ENCODE measurements around the gene EFNB2. TPM values are rescaled to one million over a fixed set of nuclear protein-coding genes. Genes with fewer than 3 reads are reported as not detected.

EFNB2 gene
- polyA plus RNA-seq, 1 experiment: 2.6 TPM

DNA sequence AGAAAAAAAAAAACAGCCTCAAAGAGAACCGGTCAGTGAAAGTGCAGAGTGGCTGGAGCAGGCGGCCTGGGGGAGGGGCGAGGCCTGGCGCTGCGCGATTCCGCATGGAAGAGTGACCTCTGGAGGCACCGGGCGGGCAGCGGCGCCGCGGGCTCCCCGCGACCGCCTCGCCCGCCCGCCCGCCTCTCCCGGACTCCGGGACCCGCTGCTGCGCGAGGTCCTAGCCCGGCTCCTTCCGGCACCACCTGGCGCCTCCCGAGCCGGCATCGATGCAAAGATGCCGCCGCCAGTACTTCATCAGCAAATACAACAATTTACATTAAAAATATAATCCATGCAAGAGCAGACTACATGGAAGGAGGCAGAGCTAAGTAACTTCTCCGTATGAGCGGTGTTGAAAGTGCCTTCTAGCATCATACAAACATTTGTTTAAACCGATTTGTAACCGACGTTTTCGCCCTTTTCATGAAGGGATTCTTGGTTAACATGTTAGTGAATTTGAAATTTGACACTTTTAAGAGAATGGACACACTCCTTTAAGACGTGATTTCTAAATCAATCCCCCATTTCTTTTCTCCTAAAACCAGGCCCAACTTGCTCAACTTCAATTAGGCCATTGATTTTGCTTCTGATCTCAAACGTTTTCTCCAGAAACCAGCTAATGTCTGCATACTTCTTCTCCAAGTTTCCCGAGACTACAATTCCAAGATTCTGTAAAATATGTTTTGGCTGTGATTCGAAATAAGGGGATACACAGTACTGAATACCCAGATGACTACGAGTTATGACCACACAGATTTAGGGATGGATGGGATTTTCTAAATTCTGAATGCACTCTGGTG, 2.1 kb downstream of the EFNB2 start:
- TF ChIP-seq, protein P1, sequence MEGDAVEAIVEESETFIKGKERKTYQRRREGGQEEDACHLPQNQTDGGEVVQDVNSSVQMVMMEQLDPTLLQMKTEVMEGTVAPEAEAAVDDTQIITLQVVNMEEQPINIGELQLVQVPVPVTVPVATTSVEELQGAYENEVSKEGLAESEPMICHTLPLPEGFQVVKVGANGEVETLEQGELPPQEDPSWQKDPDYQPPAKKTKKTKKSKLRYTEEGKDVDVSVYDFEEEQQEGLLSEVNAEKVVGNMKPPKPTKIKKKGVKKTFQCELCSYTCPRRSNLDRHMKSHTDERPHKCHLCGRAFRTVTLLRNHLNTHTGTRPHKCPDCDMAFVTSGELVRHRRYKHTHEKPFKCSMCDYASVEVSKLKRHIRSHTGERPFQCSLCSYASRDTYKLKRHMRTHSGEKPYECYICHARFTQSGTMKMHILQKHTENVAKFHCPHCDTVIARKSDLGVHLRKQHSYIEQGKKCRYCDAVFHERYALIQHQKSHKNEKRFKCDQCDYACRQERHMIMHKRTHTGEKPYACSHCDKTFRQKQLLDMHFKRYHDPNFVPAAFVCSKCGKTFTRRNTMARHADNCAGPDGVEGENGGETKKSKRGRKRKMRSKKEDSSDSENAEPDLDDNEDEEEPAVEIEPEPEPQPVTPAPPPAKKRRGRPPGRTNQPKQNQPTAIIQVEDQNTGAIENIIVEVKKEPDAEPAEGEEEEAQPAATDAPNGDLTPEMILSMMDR (IDR thresholded peaks at IDR 0.05; ENCODE audit: low read depth, low read length): peak; percentile 51
- peak; percentile 59 for DNase-seq (ENCODE audit: low read depth, low spot score)
- POLR2A ChIA-PET: interaction anchor here (0.6 kb wide), 1 partner anchor 1774 kb away, joined by 3 read pairs; no protein-coding TSS in a partner anchor
- CTCF ChIA-PET: interaction anchor here (0.6 to 4.5 kb wide), 15 partner anchors 9 to 1972 kb away, joined by 3 to 29 read pairs (median 4); no protein-coding TSS in a partner anchor
- Histone ChIP-seq H3K27me3 (ENCODE audit: control insufficient read depth, insufficient read depth, low read length) (no peaks in the 10 kb centered on the region), H3K9me3 (ENCODE audit: control insufficient read depth, insufficient read depth, low read length) (no peaks in the 10 kb centered on the region; the same call in 1 of the 2 replicates), H3K4me3 (ENCODE audit: low read depth, low read length) (peak overlapping the region; percentile 63), H3K27ac (ENCODE audit: low read depth, low read length) (peak overlapping the region; percentile 77)

DNA sequence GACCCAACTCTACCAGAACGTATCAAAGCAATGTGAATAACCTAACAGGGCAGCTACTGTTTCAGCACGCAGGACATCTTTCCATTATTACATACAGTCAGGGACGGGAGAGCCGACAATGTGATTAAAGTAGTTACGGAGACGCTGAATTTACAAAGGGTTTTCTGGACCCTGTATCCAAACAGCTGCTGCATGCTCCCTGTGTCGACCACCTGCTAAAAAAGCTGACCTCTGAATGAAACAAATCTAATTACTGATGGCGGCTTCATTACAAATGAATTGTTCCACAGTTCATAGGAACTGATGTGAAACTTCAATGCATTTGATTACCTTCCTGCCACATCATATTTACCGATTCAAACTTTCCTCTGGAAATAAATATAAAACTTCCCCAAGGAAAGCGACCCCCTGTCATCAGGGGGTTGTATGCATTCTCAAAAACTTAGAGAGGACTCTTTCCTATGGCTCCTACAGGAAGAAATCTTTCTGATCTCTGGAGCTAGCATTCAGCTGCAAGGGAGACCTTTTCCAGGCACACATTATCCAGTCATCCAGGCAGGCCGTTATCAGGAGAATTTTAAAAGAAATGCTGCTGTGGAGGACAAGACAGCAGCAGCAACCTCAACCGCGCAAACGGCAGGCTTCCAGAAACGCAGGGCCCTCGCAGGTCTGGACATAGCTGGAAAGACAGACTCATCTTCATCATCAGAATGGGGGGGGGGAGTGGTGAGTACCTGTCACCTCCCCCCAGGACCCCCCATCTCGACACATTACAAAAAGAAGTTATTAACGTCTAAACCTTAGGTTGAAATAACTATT, 3.1 kb downstream of the EFNB2 start:
- DNase-seq (ENCODE audit: low read depth, low spot score): no peak
- CTCF ChIA-PET: interaction anchor here (0.6 to 4.5 kb wide), 12 partner anchors 11 to 1961 kb away, joined by 3 to 29 read pairs (median 4); no protein-coding TSS in a partner anchor
- H3K27me3 ChIP-seq (ENCODE audit: control insufficient read depth, insufficient read depth, low read length): no peaks in the 10 kb centered on the region
- peak overlapping the region; percentile 43 for H3K27ac ChIP-seq (ENCODE audit: low read depth, low read length)
- H3K9me3 ChIP-seq (ENCODE audit: control insufficient read depth, insufficient read depth, low read length): no peaks in the 10 kb centered on the region; the same call in 1 of the 2 replicates
- TF ChIP-seq, protein P1 (IDR thresholded peaks at IDR 0.05; ENCODE audit: low read depth, low read length): no peak
- peak overlapping the region; percentile 49 for H3K4me3 ChIP-seq (ENCODE audit: low read depth, low read length)
- POLR2A ChIA-PET: interaction anchor here (0.6 kb wide), 2 partner anchors 1189 to 1773 kb away, joined by 3 read pairs; no protein-coding TSS in a partner anchor

DNA sequence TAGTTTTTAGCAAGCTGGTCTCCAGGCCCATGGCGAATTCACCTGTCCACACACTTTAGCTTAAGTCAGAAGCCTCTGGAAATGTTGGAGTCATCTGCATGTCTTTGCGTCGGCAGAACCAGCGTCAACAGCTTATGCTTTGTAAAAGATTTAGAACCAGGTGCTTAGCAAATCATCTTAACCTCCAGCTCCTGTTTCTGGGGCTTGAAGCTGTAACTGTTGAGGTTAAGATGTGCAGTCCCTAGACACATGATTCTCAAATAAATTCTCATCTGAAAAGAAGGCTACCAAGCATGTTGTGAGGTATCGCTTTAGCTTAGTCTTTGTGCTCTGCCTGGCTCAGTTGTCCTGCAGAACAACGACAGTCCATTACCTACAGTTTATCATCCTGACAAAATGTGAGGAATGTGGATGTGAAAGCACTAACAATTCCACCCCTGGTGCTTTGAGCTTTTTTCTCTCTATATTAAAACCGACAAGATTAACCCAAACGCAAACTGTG, 4.4 kb downstream of the EFNB2 start:
- Histone ChIP-seq H3K27ac (ENCODE audit: low read depth, low read length) (no peak overlapping the region), H3K27me3 (ENCODE audit: control insufficient read depth, insufficient read depth, low read length) (no peaks in the 10 kb centered on the region), H3K9me3 (ENCODE audit: control insufficient read depth, insufficient read depth, low read length) (no peaks in the 10 kb centered on the region; the same call in 1 of the 2 replicates), H3K4me3 (ENCODE audit: low read depth, low read length) (no peak overlapping the region)
- POLR2A ChIA-PET: no interaction called here
- DNase-seq (ENCODE audit: low read depth, low spot score): no peak
- TF ChIP-seq, protein P1 (IDR thresholded peaks at IDR 0.05; ENCODE audit: low read depth, low read length): no peak
- CTCF ChIA-PET: interaction anchor here (0.6 to 4.5 kb wide), 4 partner anchors 479 to 1959 kb away, joined by 3 to 29 read pairs (median 14); no protein-coding TSS in a partner anchor

DNA sequence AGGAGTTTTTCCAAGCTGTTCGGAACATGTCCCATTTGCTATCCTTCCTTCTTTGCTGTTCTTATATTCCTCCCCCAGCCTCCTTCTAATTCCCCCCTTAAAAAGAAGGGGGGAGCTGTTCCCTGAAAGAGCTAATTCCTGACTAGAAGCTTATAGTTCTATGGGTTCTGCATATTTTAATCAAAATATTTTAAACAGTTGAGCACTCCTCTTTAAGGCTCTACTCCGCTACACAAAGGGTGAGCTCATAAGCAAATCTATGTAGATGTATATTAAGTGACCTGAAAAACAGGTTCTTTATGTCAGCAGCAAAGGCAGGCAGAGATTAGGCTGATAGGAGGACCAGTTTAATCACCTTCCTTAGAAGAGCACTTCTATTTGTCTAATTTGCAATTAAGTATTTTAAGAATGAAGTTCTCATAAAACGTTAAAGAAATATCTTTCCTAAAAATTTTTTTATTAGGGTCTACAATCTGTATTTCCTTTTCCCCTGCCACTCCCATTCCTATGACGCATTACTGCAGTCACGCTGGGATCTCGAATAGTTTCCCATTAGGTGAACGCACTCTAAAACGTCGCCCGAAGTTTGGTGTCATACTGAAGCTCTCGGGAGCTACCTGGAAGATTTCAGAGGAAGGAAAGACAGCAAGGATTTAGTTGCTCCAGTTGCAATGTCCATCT, 5.2 kb downstream of the EFNB2 start:
- H3K4me3 ChIP-seq (ENCODE audit: low read depth, low read length): no peak overlapping the region
- no peaks in the 10 kb centered on the region for H3K9me3 ChIP-seq (ENCODE audit: control insufficient read depth, insufficient read depth, low read length)
- no peak overlapping the region for H3K27ac ChIP-seq (ENCODE audit: low read depth, low read length)
- CTCF ChIA-PET: interaction anchor here (0.6 to 4.5 kb wide), 4 partner anchors 478 to 1959 kb away, joined by 3 to 29 read pairs (median 14); no protein-coding TSS in a partner anchor
- TF ChIP-seq, protein P1 (IDR thresholded peaks at IDR 0.05; ENCODE audit: low read depth, low read length): no peak
- POLR2A ChIA-PET: no interaction called here
- H3K27me3 ChIP-seq (ENCODE audit: control insufficient read depth, insufficient read depth, low read length): no peaks in the 10 kb centered on the region
- DNase-seq (ENCODE audit: low read depth, low spot score): no peak

All from AG04450 (cell line).